ENCODE results near the gene PLEKHO2.

Gene PLEKHO2

GRCh38 chr15:64836023-64836536, 5.6 kb upstream of the PLEKHO2 start:
- ATAC-seq (ENCODE audit: low read depth): no peak
- Histone ChIP-seq H3K9me3 (ENCODE audit: severe bottlenecking) (no peaks in the 10 kb centered on the region), H3K4me1 (ENCODE audit: insufficient read depth, poor library complexity, severe bottlenecking) (peaks cover 2% of the 10 kb centered on the region), H3K27me3 (ENCODE audit: insufficient read depth, poor library complexity, severe bottlenecking) (no peaks in the 10 kb centered on the region), H3K27ac (ENCODE audit: poor library complexity, severe bottlenecking) (no peak overlapping the region), H3K36me3 (ENCODE audit: low read depth) (no peaks in the 10 kb centered on the region), H3K4me3 (ENCODE audit: severe bottlenecking) (no peak overlapping the region)
- no peak for DNase-seq (ENCODE audit: low spot score)
- TF ChIP-seq CTCF (IDR thresholded peaks at IDR 0.05; ENCODE audit: poor library complexity, severe bottlenecking): peak; percentile 82

- ATAC-seq (ENCODE audit: low read depth) (no peak), DNase-seq (ENCODE audit: low spot score) (no peak)
- Histone ChIP-seq H3K9me3 (ENCODE audit: severe bottlenecking) (no peaks in the 10 kb centered on the region), H3K4me1 (ENCODE audit: insufficient read depth, poor library complexity, severe bottlenecking) (peaks cover 3% of the 10 kb centered on the region), H3K36me3 (ENCODE audit: low read depth) (no peaks in the 10 kb centered on the region), H3K27ac (ENCODE audit: poor library complexity, severe bottlenecking) (no peak overlapping the region), H3K27me3 (ENCODE audit: insufficient read depth, poor library complexity, severe bottlenecking) (no peaks in the 10 kb centered on the region), H3K4me3 (ENCODE audit: severe bottlenecking) (no peak overlapping the region)
- TF ChIP-seq CTCF (IDR thresholded peaks at IDR 0.05; ENCODE audit: poor library complexity, severe bottlenecking): no peak
Observed at GRCh38 chr15:64837502-64837901, 4.2 kb upstream of the PLEKHO2 start.

GRCh38 chr15:64841060-64841343, 713 bp upstream of the PLEKHO2 start:
- peak overlapping the region; percentile 40 for H3K27ac ChIP-seq (ENCODE audit: poor library complexity, severe bottlenecking)
- no peaks in the 10 kb centered on the region for H3K27me3 ChIP-seq (ENCODE audit: insufficient read depth, poor library complexity, severe bottlenecking)

GRCh38 chr15:64842096-64842939, 603 bp downstream of the PLEKHO2 start:
- no peak for TF ChIP-seq CTCF (IDR thresholded peaks at IDR 0.05; ENCODE audit: poor library complexity, severe bottlenecking)
- no peaks in the 10 kb centered on the region for H3K36me3 ChIP-seq (ENCODE audit: low read depth)
- H3K27me3 ChIP-seq (ENCODE audit: insufficient read depth, poor library complexity, severe bottlenecking): no peaks in the 10 kb centered on the region
- H3K4me3 ChIP-seq (ENCODE audit: severe bottlenecking): peak overlapping the region; percentile 86
- ATAC-seq (ENCODE audit: low read depth) (no peak), DNase-seq (ENCODE audit: low spot score) (no peak)
- H3K4me1 ChIP-seq (ENCODE audit: insufficient read depth, poor library complexity, severe bottlenecking): peaks cover 15% of the 10 kb centered on the region
- H3K9me3 ChIP-seq (ENCODE audit: severe bottlenecking): no peaks in the 10 kb centered on the region
- H3K27ac ChIP-seq (ENCODE audit: poor library complexity, severe bottlenecking): peak overlapping the region; percentile 40

More at GRCh38 chr15:64841060-64841343, 713 bp upstream of the PLEKHO2 start:
- TF ChIP-seq CTCF (IDR thresholded peaks at IDR 0.05; ENCODE audit: poor library complexity, severe bottlenecking): no peak
- Histone ChIP-seq H3K9me3 (ENCODE audit: severe bottlenecking) (no peaks in the 10 kb centered on the region), H3K4me1 (ENCODE audit: insufficient read depth, poor library complexity, severe bottlenecking) (peaks cover 8% of the 10 kb centered on the region), H3K36me3 (ENCODE audit: low read depth) (no peaks in the 10 kb centered on the region), H3K4me3 (ENCODE audit: severe bottlenecking) (peak overlapping the region; percentile 86)
- ATAC-seq (ENCODE audit: low read depth): no peak
- DNase-seq (ENCODE audit: low spot score): no peak

- Histone ChIP-seq H3K4me1 (ENCODE audit: insufficient read depth, poor library complexity, severe bottlenecking) (peaks cover 15% of the 10 kb centered on the region), H3K4me3 (ENCODE audit: severe bottlenecking) (peak overlapping the region; percentile 86), H3K27ac (ENCODE audit: poor library complexity, severe bottlenecking) (no peak overlapping the region), H3K36me3 (ENCODE audit: low read depth) (no peaks in the 10 kb centered on the region), H3K27me3 (ENCODE audit: insufficient read depth, poor library complexity, severe bottlenecking) (no peaks in the 10 kb centered on the region), H3K9me3 (ENCODE audit: severe bottlenecking) (no peaks in the 10 kb centered on the region)
- ATAC-seq (ENCODE audit: low read depth): no peak
- no peak for TF ChIP-seq CTCF (IDR thresholded peaks at IDR 0.05; ENCODE audit: poor library complexity, severe bottlenecking)
- no peak for DNase-seq (ENCODE audit: low spot score)
Observed at GRCh38 chr15:64842986-64843561, 1.4 kb downstream of the PLEKHO2 start.
